ENCODE measurements around the gene COL23A1.
A peak's percentile ranks its signal among the peaks of the same experiment; 100 is the strongest.
"Not testable (repeated sequence)": the region's sequence is repeated elsewhere in the genome, so short reads cannot be mapped to it uniquely, and the experiment has no call there.

Gene COL23A1

DNA sequence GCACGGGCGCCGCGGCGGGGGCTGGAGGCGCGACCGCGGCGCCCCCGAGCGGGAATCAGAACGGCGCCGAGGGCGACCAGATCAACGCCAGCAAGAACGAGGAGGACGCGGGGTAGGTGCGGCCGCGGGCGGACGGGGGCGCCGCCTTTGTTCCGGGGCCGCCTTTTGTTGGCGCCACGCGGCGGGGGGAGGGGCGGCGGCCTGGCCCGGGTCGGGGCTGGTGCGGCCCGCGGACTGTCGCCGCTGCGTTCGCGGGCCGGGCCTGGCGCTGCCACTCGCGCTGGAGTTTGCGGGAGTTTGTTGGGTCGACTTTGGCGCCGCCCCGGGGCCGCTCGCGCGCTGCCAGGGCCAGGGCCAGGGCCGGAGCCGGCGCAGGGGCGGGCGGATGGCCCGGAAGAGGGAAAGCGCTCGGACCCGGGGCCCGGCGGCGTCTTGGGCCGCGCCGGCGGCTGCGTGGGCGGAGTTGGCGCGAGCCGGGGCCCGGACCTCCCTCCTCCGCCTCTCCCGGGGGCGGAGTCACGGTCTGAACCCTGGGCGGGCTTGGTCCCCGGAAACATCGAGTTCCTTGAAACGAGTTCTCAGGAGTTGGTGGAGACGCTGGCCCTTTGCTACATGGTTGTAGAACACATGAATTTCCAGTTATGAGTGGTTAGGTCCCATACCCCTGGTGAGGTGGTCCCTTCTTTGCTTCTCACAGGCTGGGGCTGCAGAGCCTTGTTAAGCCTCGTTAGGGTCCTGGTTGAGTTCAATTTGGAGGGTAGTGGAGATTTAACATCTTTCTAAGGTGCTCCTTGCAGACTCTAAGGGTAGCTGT is 385.1 kb downstream of the COL23A1 start:
- Histone ChIP-seq H3K4me1 (ENCODE audit: insufficient read depth, low read length) (peaks cover 22% of the 10 kb centered on the region), H3K9ac (ENCODE audit: low read length) (peak overlapping the region; percentile 66), H3K36me3 (ENCODE audit: insufficient read depth, low read length) (peaks cover 44% of the 10 kb centered on the region), H3K27ac (ENCODE audit: low read depth, low read length) (peak overlapping the region; percentile 88), H3K27me3 (ENCODE audit: control insufficient read depth in 1 of 2, insufficient read depth in 2 of 2, low read length in 2 of 2) (no peaks in the 10 kb centered on the region), H3K9me3 (ENCODE audit: low read length) (no peaks in the 10 kb centered on the region), H3K4me3 (ENCODE audit: low read depth in 1 of 2, low read length in 2 of 2) (peak overlapping the region; percentile 87 to 92)

- peaks cover 22% of the 10 kb centered on the region for H3K4me1 ChIP-seq (ENCODE audit: insufficient read depth, low read length)
- H3K27ac ChIP-seq (ENCODE audit: low read depth, low read length): peak within 1 kb of the TSS; percentile 88
- H3K9ac ChIP-seq (ENCODE audit: low read length): peak within 1 kb of the TSS; percentile 66
- no peaks in the 10 kb centered on the region for H3K9me3 ChIP-seq (ENCODE audit: low read length)
- peaks cover 36% of the 10 kb centered on the region for H3K36me3 ChIP-seq (ENCODE audit: insufficient read depth, low read length)
- H3K4me3 ChIP-seq (ENCODE audit: low read depth in 1 of 2, low read length in 2 of 2): peak within 1 kb of the TSS; percentile 87 to 92
- H3K27me3 ChIP-seq (ENCODE audit: control insufficient read depth in 1 of 2, insufficient read depth in 2 of 2, low read length in 2 of 2): no peaks in the 10 kb centered on the region
Measured at GRCh38 chr5:178204182-178204934, 385.8 kb downstream of the COL23A1 start, which contains the start of gene HNRNPAB. HNRNPAB (plus strand) TSS chr5:178204533; CDS start chr5:178204838, 305 bp downstream.

- Histone ChIP-seq H3K36me3 (ENCODE audit: insufficient read depth, low read length) (peaks cover 30% of the 10 kb centered on the region), H3K27ac (ENCODE audit: low read depth, low read length) (peak overlapping the region; percentile 88), H3K4me1 (ENCODE audit: insufficient read depth, low read length) (peaks cover 22% of the 10 kb centered on the region), H3K9me3 (ENCODE audit: low read length) (no peaks in the 10 kb centered on the region), H3K27me3 (ENCODE audit: control insufficient read depth in 1 of 2, insufficient read depth in 2 of 2, low read length in 2 of 2) (no peaks in the 10 kb centered on the region), H3K9ac (ENCODE audit: low read length) (no peak overlapping the region), H3K4me3 (ENCODE audit: low read depth in 1 of 2, low read length in 2 of 2) (peak overlapping the region; percentile 87 to 92)
Measured at GRCh38 chr5:178203670-178204181, 386.5 kb downstream of the COL23A1 start.

DNA sequence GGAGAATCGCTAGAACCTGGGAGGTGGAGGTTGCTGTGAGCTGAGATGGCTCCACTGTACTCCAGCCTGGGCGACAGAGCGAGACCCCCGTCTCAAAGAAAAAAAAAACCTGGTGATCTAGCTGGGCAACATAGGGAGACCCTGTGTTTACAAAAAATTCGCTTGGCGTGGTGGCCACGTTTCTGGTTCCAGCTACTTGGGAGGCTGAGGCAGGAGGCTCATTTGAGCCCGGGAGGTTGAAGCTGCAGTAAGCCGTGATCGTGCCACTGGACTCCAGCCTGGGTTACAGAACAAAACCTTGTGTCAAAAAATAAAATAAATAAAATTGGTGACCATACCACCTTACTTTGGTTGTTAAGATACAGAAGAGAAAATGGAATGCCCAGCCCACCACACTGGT is 387.7 kb downstream of the COL23A1 start:
- no peak overlapping the region for H3K27ac ChIP-seq (ENCODE audit: low read depth, low read length)

GRCh38 chr5:178201927-178202235 is 388.3 kb downstream of the COL23A1 start:
- Histone ChIP-seq H3K9ac (ENCODE audit: low read length) (no peak overlapping the region), H3K4me1 (ENCODE audit: insufficient read depth, low read length) (peaks cover 15% of the 10 kb centered on the region), H3K4me3 (ENCODE audit: low read depth in 1 of 2, low read length in 2 of 2) (no peak overlapping the region), H3K9me3 (ENCODE audit: low read length) (no peaks in the 10 kb centered on the region), H3K36me3 (ENCODE audit: insufficient read depth, low read length) (peaks cover 12% of the 10 kb centered on the region), H3K27ac (ENCODE audit: low read depth, low read length) (no peak overlapping the region), H3K27me3 (ENCODE audit: control insufficient read depth in 1 of 2, insufficient read depth in 2 of 2, low read length in 2 of 2) (no peaks in the 10 kb centered on the region)

More for the DNA sequence above, 387.7 kb downstream of the COL23A1 start:
- H3K36me3 ChIP-seq (ENCODE audit: insufficient read depth, low read length): peaks cover 18% of the 10 kb centered on the region
- H3K9me3 ChIP-seq (ENCODE audit: low read length): no peaks in the 10 kb centered on the region
- no peak overlapping the region for H3K4me3 ChIP-seq (ENCODE audit: low read depth in 1 of 2, low read length in 2 of 2)
- no peaks in the 10 kb centered on the region for H3K27me3 ChIP-seq (ENCODE audit: control insufficient read depth in 1 of 2, insufficient read depth in 2 of 2, low read length in 2 of 2)
- H3K9ac ChIP-seq (ENCODE audit: low read length): no peak overlapping the region
- peaks cover 22% of the 10 kb centered on the region for H3K4me1 ChIP-seq (ENCODE audit: insufficient read depth, low read length)

DNA sequence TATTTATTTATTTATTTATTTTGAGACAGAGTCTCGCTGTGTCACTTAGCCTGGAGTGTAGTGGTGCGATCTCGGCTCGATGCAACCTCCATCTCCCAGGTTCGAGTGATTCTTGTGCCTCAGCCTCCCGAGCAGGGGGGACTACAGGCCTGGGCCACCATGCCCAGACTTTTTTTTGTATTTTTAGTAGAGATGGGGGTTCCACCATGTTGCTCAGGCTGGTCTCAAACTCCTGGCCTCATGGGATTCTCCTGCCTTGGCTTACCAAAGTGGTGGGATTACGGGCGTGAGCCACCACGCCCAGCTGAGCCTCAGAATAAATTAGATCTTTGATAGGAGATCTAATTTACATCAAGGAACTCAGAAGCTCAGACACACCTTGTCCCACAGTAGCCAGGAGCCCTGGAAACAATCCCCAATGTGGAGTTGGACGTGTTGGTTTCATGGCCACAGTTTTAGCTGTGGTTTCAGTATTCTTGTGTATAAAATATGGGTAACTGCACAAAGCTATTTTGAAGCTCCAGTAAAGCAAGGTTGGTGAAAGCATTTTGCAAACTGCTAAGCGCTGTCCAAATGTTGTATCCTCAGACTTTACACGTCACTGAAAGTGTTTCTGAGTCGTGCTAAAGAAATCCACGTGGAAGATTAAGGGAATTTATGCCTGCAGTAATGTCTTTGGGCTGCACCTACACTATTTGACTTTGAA is 388.8 kb downstream of the COL23A1 start:
- Histone ChIP-seq H3K36me3 (ENCODE audit: insufficient read depth, low read length) (peaks cover 6% of the 10 kb centered on the region), H3K27ac (ENCODE audit: low read depth, low read length) (no peak overlapping the region), H3K27me3 (ENCODE audit: control insufficient read depth in 1 of 2, insufficient read depth in 2 of 2, low read length in 2 of 2) (no peaks in the 10 kb centered on the region), H3K4me3 (ENCODE audit: low read depth in 1 of 2, low read length in 2 of 2) (no peak overlapping the region), H3K9me3 (ENCODE audit: low read length) (no peaks in the 10 kb centered on the region), H3K4me1 (ENCODE audit: insufficient read depth, low read length) (peaks cover 10% of the 10 kb centered on the region), H3K9ac (ENCODE audit: low read length) (no peak overlapping the region)

GRCh38 chr5:178199581-178200434 is 390.4 kb downstream of the COL23A1 start:
- Histone ChIP-seq H3K9me3 (ENCODE audit: low read length) (no peaks in the 10 kb centered on the region), H3K4me3 (ENCODE audit: low read depth in 1 of 2, low read length in 2 of 2) (no peak overlapping the region), H3K27me3 (ENCODE audit: control insufficient read depth in 1 of 2, insufficient read depth in 2 of 2, low read length in 2 of 2) (no peaks in the 10 kb centered on the region), H3K9ac (ENCODE audit: low read length) (no peak overlapping the region), H3K36me3 (ENCODE audit: insufficient read depth, low read length) (no peaks in the 10 kb centered on the region), H3K4me1 (ENCODE audit: insufficient read depth, low read length) (no peaks in the 10 kb centered on the region), H3K27ac (ENCODE audit: low read depth, low read length) (no peak overlapping the region)

DNA sequence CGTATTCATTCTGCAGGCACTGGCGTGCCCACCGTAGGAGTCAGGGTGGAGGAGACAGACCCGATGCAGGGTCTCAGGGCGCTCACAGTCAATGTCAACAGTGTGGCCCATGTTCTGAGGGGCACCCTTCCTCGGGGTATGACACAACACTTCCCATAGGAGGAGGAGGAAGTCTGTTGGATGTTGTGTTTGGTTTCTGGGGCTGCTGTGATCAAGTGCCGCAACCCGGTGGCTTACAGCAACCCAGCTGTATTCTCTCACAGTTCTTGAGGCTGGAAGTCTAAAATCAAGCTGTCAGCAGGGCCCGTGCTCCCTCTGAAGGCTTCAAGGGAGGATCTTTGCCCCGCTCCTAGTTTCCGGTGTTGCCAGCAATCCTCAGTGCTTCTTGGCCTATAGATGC is 391.5 kb downstream of the COL23A1 start:
- H3K9ac ChIP-seq (ENCODE audit: low read length): no peak overlapping the region

DNA sequence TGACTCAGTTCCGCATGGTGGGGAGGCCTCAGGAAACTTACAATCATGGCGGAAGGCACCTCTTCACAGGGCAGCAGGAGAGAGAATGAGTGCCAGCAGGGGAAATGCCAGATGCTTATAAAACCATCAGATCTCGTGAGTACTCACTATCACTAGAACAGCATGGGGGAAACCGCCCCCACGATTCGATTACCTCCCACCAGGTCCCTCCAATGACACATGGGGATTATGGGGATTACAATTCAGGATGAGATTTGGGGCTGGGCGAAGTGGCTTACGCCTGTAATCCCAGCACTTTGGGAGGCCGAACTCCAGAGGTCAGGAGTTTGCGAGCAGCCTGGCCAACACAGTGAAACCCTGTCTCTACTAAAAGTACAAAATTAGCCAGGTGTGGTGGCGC is 392.0 kb downstream of the COL23A1 start:
- not testable (repeated sequence) for H3K4me3 ChIP-seq (ENCODE audit: low read depth in 1 of 2, low read length in 2 of 2); H3K9me3 ChIP-seq (ENCODE audit: low read length); H3K27ac ChIP-seq (ENCODE audit: low read depth, low read length)

More for the DNA sequence above, 391.5 kb downstream of the COL23A1 start:
- Histone ChIP-seq H3K4me1 (ENCODE audit: insufficient read depth, low read length) (no peaks in the 10 kb centered on the region), H3K27me3 (ENCODE audit: control insufficient read depth in 1 of 2, insufficient read depth in 2 of 2, low read length in 2 of 2) (no peaks in the 10 kb centered on the region), H3K4me3 (ENCODE audit: low read depth in 1 of 2, low read length in 2 of 2) (no peak overlapping the region), H3K27ac (ENCODE audit: low read depth, low read length) (no peak overlapping the region), H3K9me3 (ENCODE audit: low read length) (no peaks in the 10 kb centered on the region), H3K36me3 (ENCODE audit: insufficient read depth, low read length) (no peaks in the 10 kb centered on the region)

GRCh38 chr5:178196986-178197385 is 393.2 kb downstream of the COL23A1 start:
- H3K9me3 ChIP-seq (ENCODE audit: low read length): no peaks in the 10 kb centered on the region
- no peaks in the 10 kb centered on the region for H3K36me3 ChIP-seq (ENCODE audit: insufficient read depth, low read length)
- H3K27ac ChIP-seq (ENCODE audit: low read depth, low read length): no peak overlapping the region
- no peaks in the 10 kb centered on the region for H3K27me3 ChIP-seq (ENCODE audit: control insufficient read depth in 1 of 2, insufficient read depth in 2 of 2, low read length in 2 of 2)
- no peaks in the 10 kb centered on the region for H3K4me1 ChIP-seq (ENCODE audit: insufficient read depth, low read length)
- H3K4me3 ChIP-seq (ENCODE audit: low read depth in 1 of 2, low read length in 2 of 2): no peak overlapping the region
- no peak overlapping the region for H3K9ac ChIP-seq (ENCODE audit: low read length)

More for the DNA sequence above, 392.0 kb downstream of the COL23A1 start:
- not testable (repeated sequence) for H3K36me3 ChIP-seq (ENCODE audit: insufficient read depth, low read length); H3K27me3 ChIP-seq (ENCODE audit: control insufficient read depth in 1 of 2, insufficient read depth in 2 of 2, low read length in 2 of 2); H3K9ac ChIP-seq (ENCODE audit: low read length); H3K4me1 ChIP-seq (ENCODE audit: insufficient read depth, low read length)

Data from muscle layer of colon (tissue), 2 donors.